ENCODE measurements around the gene NMD3.

The NMD3 gene

GRCh38 chr3:161284989-161285388 lies 63.9 kb downstream of the NMD3 start:
- DNase-seq = no peak

GRCh38 chr3:161289174-161289573 lies 68.1 kb downstream of the NMD3 start:
- DNase-seq = no peak

- no peak for DNase-seq
Observed at GRCh38 chr3:161291191-161291901, 70.2 kb downstream of the NMD3 start.

DNA sequence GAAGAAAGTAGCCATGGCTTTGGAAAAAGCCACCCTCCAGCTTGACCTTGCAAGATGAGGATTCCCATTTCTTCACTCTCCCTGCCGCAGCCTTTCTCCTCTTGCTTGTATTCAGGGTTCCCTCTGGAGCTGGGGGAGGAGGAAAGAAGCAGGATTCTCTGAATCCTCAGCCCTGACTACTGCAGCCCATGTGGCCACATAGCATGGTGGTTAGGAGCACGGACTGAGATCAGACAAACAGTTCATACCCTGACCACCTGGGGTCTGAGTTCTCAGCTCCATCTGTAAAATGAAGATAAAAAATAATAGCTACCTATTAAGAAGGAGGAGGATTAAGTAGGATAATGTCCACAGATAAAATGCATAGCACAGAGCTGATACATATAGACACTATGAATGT lies 72.3 kb downstream of the NMD3 start:
- no peak for DNase-seq

- no peak for DNase-seq
Observed at GRCh38 chr3:161295325-161295724, 74.2 kb downstream of the NMD3 start.

GRCh38 chr3:161296814-161297213 lies 75.7 kb downstream of the NMD3 start:
- DNase-seq = no peak

All from activated CD4-positive, alpha-beta T cell treated with anti-CD3 and anti-CD28 coated beads, Interleukin-2, amount 50 U/mL, for 48 hours (primary cell).